ENCODE measurements around the gene DNAH7.
A peak's percentile ranks its signal among the peaks of the same experiment; 100 is the strongest.

DNAH7 gene

DNA sequence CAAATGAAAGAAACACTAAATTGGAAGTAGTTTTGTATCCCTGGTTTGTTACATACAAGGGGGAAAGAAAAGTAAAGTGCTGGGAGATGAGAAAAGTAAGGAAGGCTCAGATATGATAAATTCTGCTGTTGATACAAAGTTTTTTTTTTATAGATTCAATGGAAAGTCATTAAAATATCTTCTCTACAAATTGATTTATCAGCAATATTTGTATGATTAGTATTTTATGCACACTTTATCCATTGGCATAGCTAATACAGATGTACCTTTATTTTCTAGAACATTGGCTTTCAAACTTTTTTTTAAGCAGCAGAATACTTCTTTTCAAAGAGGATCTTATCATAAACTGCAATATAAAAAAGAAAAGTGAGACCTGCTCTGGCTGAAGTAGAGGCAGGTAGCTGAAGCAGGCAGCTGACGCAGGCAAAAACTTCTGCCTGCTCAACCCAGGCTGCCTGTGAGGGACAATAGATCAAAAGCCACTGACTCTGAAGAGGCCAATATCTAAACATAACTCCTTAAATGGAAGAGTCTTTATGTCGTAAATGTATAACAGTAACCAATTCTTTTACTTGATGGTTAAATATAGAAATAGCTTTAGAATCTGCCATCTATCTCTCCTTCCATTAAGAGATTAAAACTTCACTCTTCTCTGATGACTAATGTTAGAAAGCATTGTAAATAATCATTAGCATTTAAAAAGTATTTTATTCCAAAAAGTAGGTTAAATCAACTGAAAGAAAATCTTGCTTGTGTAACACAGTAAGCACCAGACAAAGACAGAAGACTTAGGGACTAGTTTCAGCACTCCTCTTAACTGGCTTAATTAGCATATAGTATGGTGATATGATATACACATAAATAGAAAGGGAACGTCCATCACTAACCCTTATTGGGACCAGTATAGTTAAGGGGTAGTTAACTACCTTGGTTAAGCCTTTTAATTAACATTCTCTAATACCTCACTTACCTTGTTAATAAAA, 237.4 kb downstream of the DNAH7 start:
- no peak for TF ChIP-seq FOXP2 (optimal IDR thresholded peaks at IDR 0.05; ENCODE audit: control extremely low read depth, extremely low read length, insufficient read depth)
- TF ChIP-seq EZH2 (IDR thresholded peaks at IDR 0.05) = no peak
- TF ChIP-seq POLR2AphosphoS5 (IDR thresholded peaks at IDR 0.05; ENCODE audit: borderline replicate concordance, low read depth, low read length) = no peak
- DNase-seq (ENCODE audit: low read depth, low spot score) = no peak
- no peaks in the 10 kb centered on the region for H3K9me3 ChIP-seq (ENCODE audit: low read depth, low read length)

DNA sequence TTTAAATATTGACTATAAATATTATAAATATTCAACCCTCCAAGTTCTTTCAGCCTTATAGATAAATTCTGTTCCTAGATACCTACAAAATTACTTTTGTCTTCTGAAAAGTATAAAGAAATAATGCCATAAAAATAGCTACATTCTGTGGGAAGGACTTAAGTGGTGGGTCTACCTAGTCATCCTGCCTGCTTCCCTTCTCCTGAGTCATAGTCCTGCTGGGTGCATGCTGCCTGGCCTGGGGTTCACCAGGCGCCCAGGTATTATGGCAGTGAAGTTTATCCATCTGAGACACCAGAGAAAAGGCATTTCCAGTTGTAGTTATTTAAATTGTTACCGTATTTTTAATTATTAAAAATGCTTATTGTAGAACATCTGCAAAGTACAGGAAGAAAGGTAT, 244.2 kb downstream of the DNAH7 start:
- TF ChIP-seq POLR2AphosphoS5 (IDR thresholded peaks at IDR 0.05; ENCODE audit: borderline replicate concordance, low read depth, low read length) (no peak), EZH2 (IDR thresholded peaks at IDR 0.05) (no peak), FOXP2 (optimal IDR thresholded peaks at IDR 0.05; ENCODE audit: control extremely low read depth, extremely low read length, insufficient read depth) (no peak)
- H3K9ac ChIP-seq (ENCODE audit: insufficient read length) = no peak overlapping the region
- H3K9me3 ChIP-seq (ENCODE audit: low read depth, low read length) = no peaks in the 10 kb centered on the region
- no peak overlapping the region for H3K27ac ChIP-seq
- DNase-seq (ENCODE audit: low read depth, low spot score) = no peak
- H3K4me3 ChIP-seq = no peak overlapping the region
- H3K36me3 ChIP-seq (ENCODE audit: insufficient read depth, low read length) = no peaks in the 10 kb centered on the region

More for the DNA sequence above, 237.4 kb downstream of the DNAH7 start:
- Histone ChIP-seq H3K9ac (ENCODE audit: insufficient read length) (no peak overlapping the region), H3K36me3 (ENCODE audit: insufficient read depth, low read length) (no peaks in the 10 kb centered on the region), H3K27ac (no peak overlapping the region), H3K4me3 (no peak overlapping the region)

DNA sequence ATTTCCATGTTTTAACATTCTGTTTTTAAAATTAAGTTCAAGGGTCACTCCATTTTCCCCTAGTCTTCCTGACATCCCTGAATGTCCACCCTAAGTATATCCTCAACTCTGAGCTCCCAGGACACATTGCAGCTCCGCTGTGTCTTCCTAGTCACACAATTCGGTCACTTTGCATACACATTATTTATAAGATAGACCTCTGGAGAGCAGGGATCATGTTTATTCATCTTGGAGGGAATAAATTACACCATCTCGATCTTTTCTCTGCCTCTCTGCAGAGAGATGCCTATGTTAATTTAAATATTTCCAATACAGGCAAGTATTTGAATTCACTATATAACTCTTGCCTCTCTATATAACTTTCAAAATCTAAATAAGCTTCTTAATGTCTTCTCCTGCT, 245.4 kb downstream of the DNAH7 start:
- TF ChIP-seq POLR2AphosphoS5 (IDR thresholded peaks at IDR 0.05; ENCODE audit: borderline replicate concordance, low read depth, low read length) (no peak), EZH2 (IDR thresholded peaks at IDR 0.05) (no peak), FOXP2 (optimal IDR thresholded peaks at IDR 0.05; ENCODE audit: control extremely low read depth, extremely low read length, insufficient read depth) (no peak)
- no peak overlapping the region for H3K4me3 ChIP-seq
- H3K36me3 ChIP-seq (ENCODE audit: insufficient read depth, low read length) = no peaks in the 10 kb centered on the region
- no peak for DNase-seq (ENCODE audit: low read depth, low spot score)
- no peaks in the 10 kb centered on the region for H3K9me3 ChIP-seq (ENCODE audit: low read depth, low read length)
- no peak overlapping the region for H3K27ac ChIP-seq
- H3K9ac ChIP-seq (ENCODE audit: insufficient read length) = no peak overlapping the region

DNA sequence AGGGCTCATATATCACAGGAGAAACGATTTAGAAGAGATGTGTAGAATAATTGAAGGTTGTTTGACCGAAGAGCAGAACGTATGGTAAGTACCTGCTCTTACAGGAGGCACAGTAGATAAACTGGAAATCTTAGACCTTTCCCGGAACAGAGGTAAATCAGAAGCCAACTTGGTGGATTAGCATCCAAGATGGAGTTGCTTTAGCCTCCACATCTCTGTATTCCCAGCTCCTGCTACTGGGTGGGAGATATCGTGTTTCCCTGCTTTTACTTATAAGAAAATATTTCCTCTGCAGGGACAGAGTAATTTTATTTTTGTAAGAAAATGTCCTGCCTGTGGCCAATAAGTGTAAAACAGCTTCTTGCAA, 247.1 kb downstream of the DNAH7 start:
- Histone ChIP-seq H3K36me3 (ENCODE audit: insufficient read depth, low read length) (no peaks in the 10 kb centered on the region), H3K4me3 (no peak overlapping the region), H3K9ac (ENCODE audit: insufficient read length) (peak overlapping the region; percentile 64), H3K27ac (peak overlapping the region; percentile 93), H3K9me3 (ENCODE audit: low read depth, low read length) (no peaks in the 10 kb centered on the region)
- no peak for DNase-seq (ENCODE audit: low read depth, low spot score)
- TF ChIP-seq EZH2 (IDR thresholded peaks at IDR 0.05) (no peak), FOXP2 (optimal IDR thresholded peaks at IDR 0.05; ENCODE audit: control extremely low read depth, extremely low read length, insufficient read depth) (no peak), POLR2AphosphoS5 (IDR thresholded peaks at IDR 0.05; ENCODE audit: borderline replicate concordance, low read depth, low read length) (no peak)

DNA sequence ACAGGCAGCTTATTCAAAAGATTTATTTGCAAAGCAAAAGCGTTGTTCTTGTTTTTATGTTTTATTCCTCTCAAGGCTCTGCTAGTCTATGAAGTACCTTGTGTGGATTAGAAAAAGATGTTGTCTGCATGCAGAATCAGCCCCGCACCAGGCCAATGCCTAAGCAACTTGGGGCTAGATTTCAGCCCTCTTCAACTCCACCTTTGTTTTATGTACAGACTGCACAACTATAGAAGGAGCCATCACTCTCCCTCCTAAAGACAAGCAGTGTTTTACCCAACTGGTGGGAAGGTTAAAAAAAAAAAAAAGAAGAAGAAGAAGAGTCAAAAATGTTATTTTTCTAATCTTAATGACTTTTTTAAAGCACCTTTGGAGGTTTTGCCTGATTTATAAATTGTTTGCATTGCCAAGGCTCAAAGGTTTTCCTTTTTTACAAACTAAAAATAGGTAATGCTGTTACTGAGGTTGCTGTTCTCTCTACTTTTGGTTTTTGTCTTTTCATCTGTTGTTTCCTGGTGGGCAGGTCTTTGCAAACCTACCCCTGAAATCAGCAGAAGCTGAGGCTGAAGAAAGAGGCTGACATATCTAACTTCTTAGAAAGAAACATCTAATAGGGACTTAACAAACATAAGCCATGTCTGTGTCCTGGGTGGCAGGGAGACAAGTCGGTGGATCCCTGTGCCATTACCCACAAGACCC, 247.6 kb downstream of the DNAH7 start:
- peak overlapping the region; percentile 93 for H3K27ac ChIP-seq
- H3K9ac ChIP-seq (ENCODE audit: insufficient read length) = peak overlapping the region; percentile 64
- no peak for TF ChIP-seq EZH2 (IDR thresholded peaks at IDR 0.05)
- no peak for TF ChIP-seq FOXP2 (optimal IDR thresholded peaks at IDR 0.05; ENCODE audit: control extremely low read depth, extremely low read length, insufficient read depth)
- no peak for TF ChIP-seq POLR2AphosphoS5 (IDR thresholded peaks at IDR 0.05; ENCODE audit: borderline replicate concordance, low read depth, low read length)
- H3K9me3 ChIP-seq (ENCODE audit: low read depth, low read length) = no peaks in the 10 kb centered on the region
- no peak for DNase-seq (ENCODE audit: low read depth, low spot score)
- H3K36me3 ChIP-seq (ENCODE audit: insufficient read depth, low read length) = no peaks in the 10 kb centered on the region
- H3K4me3 ChIP-seq = peak overlapping the region; percentile 20; the same call in 1 of the 2 replicates

DNA sequence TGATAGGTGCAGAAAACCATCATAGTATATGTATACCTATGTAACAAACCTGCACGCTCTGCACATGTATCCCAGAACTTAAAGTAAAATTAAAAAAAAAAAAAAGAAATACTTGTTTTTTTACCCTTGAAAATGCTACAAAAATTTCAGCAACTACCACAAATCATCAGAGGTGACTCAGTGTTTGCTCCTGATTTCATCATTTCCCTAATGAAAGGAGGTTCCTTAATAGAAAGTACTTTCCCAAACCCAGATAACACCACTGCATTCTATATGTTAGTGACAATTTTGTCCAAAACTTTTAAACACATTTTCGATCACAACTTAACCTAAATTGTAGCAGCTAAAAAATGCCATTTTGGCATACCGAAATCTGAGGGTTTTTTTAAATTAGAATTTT, 248.3 kb downstream of the DNAH7 start:
- Histone ChIP-seq H3K9ac (ENCODE audit: insufficient read length) (peak overlapping the region; percentile 64), H3K4me3 (peak overlapping the region; percentile 20; the same call in 1 of the 2 replicates), H3K9me3 (ENCODE audit: low read depth, low read length) (no peaks in the 10 kb centered on the region), H3K36me3 (ENCODE audit: insufficient read depth, low read length) (no peaks in the 10 kb centered on the region), H3K27ac (peak overlapping the region; percentile 93)
- DNase-seq (ENCODE audit: low read depth, low spot score) = peak; percentile 37
- TF ChIP-seq FOXP2 (optimal IDR thresholded peaks at IDR 0.05; ENCODE audit: control extremely low read depth, extremely low read length, insufficient read depth) (no peak), POLR2AphosphoS5 (IDR thresholded peaks at IDR 0.05; ENCODE audit: borderline replicate concordance, low read depth, low read length) (no peak), EZH2 (IDR thresholded peaks at IDR 0.05) (no peak)

DNA sequence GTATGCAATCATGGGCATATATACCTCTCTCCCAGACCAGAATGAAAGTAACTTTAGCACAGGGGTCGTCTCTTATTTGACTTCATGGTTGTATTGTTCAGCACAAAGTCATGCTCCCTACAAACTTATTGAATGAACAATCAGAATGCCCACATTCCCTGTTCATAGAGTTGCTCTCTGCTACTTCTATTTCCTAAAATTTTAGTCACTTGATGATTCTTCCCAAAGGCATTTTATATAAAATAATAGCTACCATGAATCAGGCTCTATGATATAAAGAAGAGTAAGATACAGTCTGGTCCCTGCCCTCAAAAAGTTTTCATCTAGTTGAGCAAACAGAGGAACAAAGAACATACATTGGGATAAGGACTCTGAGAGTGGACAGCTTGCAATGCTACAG, 249.4 kb downstream of the DNAH7 start:
- DNase-seq (ENCODE audit: low read depth, low spot score) = no peak
- Histone ChIP-seq H3K36me3 (ENCODE audit: insufficient read depth, low read length) (no peaks in the 10 kb centered on the region), H3K9me3 (ENCODE audit: low read depth, low read length) (no peaks in the 10 kb centered on the region), H3K9ac (ENCODE audit: insufficient read length) (no peak overlapping the region), H3K27ac (no peak overlapping the region), H3K4me3 (no peak overlapping the region)
- no peak for TF ChIP-seq EZH2 (IDR thresholded peaks at IDR 0.05)
- TF ChIP-seq FOXP2 (optimal IDR thresholded peaks at IDR 0.05; ENCODE audit: control extremely low read depth, extremely low read length, insufficient read depth) = no peak
- no peak for TF ChIP-seq POLR2AphosphoS5 (IDR thresholded peaks at IDR 0.05; ENCODE audit: borderline replicate concordance, low read depth, low read length)

DNA sequence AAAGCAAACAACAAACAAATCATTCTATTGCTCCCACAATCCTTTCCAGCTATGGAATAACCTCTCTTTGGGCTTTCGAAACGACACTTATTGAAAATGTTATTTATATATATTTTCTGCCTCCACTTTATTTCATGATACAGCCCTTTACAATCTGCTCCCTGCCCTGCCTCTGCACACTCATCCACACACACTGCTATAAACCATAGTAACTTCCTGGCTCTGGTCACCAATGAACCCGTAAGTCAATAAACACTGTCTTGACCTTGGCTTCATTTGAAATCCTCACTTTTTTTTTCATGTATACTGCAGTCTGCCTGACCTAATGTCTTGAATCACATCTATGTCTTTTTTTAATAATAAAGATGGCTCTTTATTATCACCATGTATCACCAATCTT, 250.1 kb downstream of the DNAH7 start:
- no peak for DNase-seq (ENCODE audit: low read depth, low spot score)
- H3K36me3 ChIP-seq (ENCODE audit: insufficient read depth, low read length) = no peaks in the 10 kb centered on the region
- H3K9ac ChIP-seq (ENCODE audit: insufficient read length) = no peak overlapping the region
- TF ChIP-seq EZH2 (IDR thresholded peaks at IDR 0.05) (no peak), FOXP2 (optimal IDR thresholded peaks at IDR 0.05; ENCODE audit: control extremely low read depth, extremely low read length, insufficient read depth) (no peak), POLR2AphosphoS5 (IDR thresholded peaks at IDR 0.05; ENCODE audit: borderline replicate concordance, low read depth, low read length) (no peak)
- no peak overlapping the region for H3K27ac ChIP-seq
- no peak overlapping the region for H3K4me3 ChIP-seq
- H3K9me3 ChIP-seq (ENCODE audit: low read depth, low read length) = no peaks in the 10 kb centered on the region
